Epithelial cell of proximal tubule (primary cell): ENCODE data around the gene ZNF57. TPM values are rescaled to one million over a fixed set of nuclear protein-coding genes. Genes with fewer than 3 reads are reported as not detected.
A peak's percentile ranks its signal among the peaks of the same experiment; 100 is the strongest.
"Not testable (repeated sequence)": the region's sequence is repeated elsewhere in the genome, so short reads cannot be mapped to it uniquely, and the experiment has no call there.

ENCODE experiments used
- DNase-seq: peaks from one replicate; pipeline ENCODE4 v3.0.0-alpha.2; 2011; ENCODE audit warnings: low read depth
- H3K4me3 ChIP-seq: 2 replicates; pipeline ENCODE4 v1.5.1; 2011; ENCODE audit warnings: low read depth, mild to moderate bottlenecking, low read length
- CTCF ChIP-seq: conservative IDR thresholded peaks from 2 replicates; pipeline ENCODE4 v1.5.1; 2012; ENCODE audit warnings: low read depth, mild to moderate bottlenecking, low read length
- total RNA-seq: library from RNA; depleted of rRNA; stranded (reverse); fragments of >200 nt; gene quantifications from 2 replicates; pipeline ENCODE4 v1.2.3, GENCODE V29; 2015

The ZNF57 gene
- total RNA-seq, 1 donor from 2014 or later, result 2.7 TPM

- no peak overlapping the region for H3K4me3 ChIP-seq
- no peak for DNase-seq
- TF ChIP-seq CTCF, result no peak
Observed at GRCh38 chr19:2923510-2923909, 22.8 kb downstream of the ZNF57 start.

- H3K4me3 ChIP-seq, result no peak overlapping the region
Observed at GRCh38 chr19:2926341-2927031, 25.8 kb downstream of the ZNF57 start.

GRCh38 chr19:2927032-2927430 lies 26.3 kb downstream of the ZNF57 start:
- H3K4me3 ChIP-seq, result no peak overlapping the region
- no peak for DNase-seq
- TF ChIP-seq CTCF, result no peak

More at GRCh38 chr19:2926341-2927031, 25.8 kb downstream of the ZNF57 start:
- no peak for TF ChIP-seq CTCF
- no peak for DNase-seq

- no peak for TF ChIP-seq CTCF
- H3K4me3 ChIP-seq, result no peak overlapping the region
- DNase-seq, result no peak
Observed at GRCh38 chr19:2933490-2933910, 32.8 kb downstream of the ZNF57 start.

- H3K4me3 ChIP-seq, DNase-seq: not testable (repeated sequence)
Observed at GRCh38 chr19:2935863-2936262, 35.1 kb downstream of the ZNF57 start.

- DNase-seq, result no peak
- H3K4me3 ChIP-seq, result no peak overlapping the region
Observed at GRCh38 chr19:2942928-2943640, 42.4 kb downstream of the ZNF57 start.

GRCh38 chr19:2944403-2944774 lies 43.7 kb downstream of the ZNF57 start:
- DNase-seq, result no peak
- no peak for TF ChIP-seq CTCF
- H3K4me3 ChIP-seq, result peak overlapping the region; percentile 91

More at GRCh38 chr19:2942928-2943640, 42.4 kb downstream of the ZNF57 start:
- no peak for TF ChIP-seq CTCF
